NCI-H345 (cell line): ENCODE measurements around the gene MRPL53.

Experiments
- DNase-seq: peaks from one replicate; lab custom pipeline; 2025; lab: John Stamatoyannopoulos, UW

MRPL53 gene

DNA sequence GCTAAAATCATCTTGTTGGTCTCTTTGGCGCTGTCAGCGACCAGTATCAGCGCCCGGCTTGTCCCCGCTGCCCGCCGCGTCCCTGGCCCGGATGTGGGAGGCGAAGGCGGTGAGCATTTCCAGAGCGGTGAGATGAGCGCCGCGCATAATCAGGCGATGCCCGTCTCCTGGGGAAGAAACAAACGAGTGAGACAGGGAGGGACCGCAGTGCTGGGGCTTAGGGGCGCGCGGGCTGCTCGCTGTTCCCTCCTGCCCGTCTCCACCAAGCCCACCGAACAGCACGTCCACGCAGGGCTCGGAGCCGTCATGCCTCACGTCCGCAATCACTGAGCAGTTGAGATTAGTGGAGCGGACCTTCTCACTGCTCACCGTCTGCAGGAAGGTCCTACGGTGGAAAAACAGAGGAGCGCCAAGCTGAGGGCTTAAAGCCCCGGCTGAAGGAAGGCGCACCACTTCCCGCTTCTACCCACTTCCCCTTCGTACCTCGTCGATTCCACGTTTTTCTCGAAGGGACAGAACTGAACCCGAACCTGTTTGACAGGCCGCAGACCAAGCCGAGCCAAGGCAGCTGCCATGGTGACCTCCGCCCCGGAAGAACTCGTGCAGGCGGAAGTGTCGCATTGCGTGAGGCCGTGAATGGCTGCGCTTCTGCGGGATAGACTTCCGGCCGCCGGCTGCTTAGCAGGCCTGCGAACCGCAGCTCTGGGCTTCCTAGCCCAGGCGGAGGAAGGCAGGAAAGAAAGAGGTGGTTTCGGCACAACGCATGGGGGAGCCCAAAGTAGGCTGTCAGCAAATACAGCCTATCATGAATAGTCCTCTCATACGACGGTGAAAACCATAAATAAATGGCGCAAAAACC, at the start of gene MRPL53:
MRPL53 (minus strand) TSS at position 595 of the 859 bp plus-strand sequence; CDS start at position 575, 20 bp downstream.
- DNase-seq: peak; percentile 94

DNA sequence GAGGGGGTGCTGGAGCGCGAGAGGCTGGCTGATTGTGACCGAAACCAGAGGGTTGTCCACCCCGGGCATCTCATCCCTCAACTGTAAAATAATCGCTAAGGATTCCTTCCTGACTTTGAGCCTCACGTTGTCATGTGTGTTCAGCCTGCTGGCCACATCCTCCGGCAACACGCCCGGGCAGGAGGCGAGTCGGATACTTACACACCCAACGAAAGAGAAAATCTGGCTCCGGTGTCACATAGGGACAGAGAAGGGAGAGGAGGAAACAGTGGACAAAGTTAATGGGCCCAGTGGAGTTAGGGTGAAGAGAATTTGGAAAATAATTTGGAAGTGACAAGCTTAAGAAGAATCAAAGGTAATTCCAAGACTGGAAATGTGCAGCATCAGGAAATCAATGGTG, 44.2 kb upstream of the MRPL53 start:
- no peak for DNase-seq

DNA sequence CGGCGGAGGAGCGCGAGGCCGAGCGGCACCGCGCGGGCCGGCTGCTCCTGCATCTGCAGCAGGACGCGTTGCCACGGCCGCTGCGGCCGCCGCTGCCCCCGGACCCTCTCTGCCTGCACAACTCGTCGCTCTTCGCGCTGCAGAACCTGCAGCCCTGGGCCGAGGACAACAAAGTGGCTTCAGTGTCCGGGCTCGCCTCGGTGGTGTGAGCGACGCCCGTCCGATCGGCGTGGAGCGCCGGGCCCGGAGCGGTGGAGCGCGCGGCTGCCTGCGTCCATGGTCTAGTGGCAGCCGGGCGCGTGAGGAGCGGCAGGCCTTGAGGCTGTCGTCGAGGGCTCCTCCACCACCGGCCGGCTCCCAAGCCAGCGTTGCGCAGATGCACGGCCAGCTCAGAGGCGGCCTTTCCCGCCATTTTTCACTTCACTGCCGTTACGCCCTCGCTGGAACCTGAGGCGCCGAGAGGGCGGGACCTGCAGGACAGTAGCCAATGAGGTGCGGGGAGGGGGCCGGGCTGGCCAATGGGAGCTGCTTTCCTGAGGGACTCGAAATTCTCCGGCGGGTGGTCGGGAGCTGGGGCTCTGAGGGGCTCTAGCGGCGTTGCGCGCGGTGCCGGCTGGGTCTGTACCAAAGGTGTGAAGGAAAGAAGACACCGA, 43.6 kb upstream of the MRPL53 start:
- no peak for DNase-seq

DNA sequence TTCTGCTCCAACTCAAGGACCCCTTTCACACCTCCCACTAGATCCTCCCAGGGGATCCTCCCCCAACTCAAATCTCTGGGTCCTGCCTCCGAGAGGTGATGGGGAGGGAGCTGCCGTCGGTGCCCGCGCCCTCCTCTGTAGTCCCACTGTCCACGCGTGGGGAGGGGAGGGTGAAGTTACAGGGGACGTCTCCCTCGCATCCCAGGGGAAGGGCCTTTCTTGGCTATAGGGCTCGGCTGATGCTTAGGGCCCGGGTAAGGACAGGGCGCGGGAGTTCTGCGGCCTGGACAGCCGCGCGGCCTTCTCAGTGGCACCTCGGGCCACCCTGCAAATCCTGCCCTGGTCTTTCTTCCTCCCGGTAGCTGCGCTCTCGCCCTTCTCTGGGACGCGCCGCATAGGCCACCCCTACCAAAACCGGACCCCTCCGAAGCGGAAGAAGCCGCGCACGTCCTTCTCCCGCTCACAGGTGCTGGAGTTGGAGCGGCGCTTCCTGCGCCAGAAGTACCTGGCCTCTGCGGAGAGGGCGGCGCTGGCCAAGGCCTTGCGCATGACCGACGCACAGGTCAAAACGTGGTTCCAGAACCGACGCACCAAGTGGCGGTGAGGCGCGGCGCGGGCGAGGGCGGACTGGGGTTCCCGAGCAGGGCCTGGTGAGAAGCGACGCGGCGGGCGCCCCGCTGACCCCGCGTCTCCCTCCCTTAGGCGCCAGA, 42.9 kb upstream of the MRPL53 start:
- no peak for DNase-seq

DNA sequence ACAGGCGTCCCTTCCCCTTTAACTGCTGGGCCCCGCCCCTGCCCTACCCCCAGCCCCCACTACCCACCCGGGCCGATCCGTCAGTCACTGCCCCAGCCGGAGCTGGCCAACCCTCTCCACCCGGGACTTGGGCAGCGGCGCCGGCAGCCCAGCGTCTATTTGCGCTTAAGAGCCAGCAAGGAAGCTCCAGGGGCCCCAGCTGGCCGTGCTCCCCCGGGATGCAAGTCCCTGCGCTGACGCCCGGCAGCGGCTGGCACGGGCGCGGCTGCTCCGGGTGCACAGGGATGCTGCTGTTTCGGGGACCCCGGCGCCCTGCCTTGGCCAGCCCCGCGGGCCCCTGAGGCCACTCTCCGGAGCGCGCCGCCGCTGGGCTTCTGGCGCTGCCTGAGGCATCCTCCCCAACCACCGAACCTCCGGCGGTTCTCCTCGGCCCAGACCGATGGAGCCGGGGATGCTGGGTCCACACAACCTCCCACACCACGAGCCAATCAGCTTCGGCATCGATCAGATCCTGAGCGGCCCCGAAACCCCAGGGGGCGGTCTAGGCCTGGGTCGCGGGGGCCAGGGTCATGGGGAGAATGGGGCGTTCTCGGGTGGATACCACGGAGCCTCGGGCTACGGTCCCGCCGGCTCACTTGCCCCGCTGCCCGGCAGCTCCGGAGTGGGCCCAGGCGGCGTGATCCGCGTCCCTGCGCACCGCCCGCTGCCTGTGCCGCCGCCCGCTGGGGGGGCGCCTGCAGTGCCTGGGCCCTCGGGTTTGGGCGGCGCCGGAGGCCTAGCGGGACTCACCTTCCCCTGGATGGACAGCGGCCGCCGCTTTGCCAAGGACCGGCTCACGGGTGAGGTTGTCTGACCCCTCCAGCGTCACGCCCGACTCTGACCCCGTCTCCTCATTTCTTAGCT, 42.1 kb upstream of the MRPL53 start, which contains the start of gene TLX2:
TLX2 (plus strand) TSS at position 83 of the 903 bp plus-strand sequence; CDS start at position 440, 357 bp downstream.
- DNase-seq: peak; percentile 12

DNA sequence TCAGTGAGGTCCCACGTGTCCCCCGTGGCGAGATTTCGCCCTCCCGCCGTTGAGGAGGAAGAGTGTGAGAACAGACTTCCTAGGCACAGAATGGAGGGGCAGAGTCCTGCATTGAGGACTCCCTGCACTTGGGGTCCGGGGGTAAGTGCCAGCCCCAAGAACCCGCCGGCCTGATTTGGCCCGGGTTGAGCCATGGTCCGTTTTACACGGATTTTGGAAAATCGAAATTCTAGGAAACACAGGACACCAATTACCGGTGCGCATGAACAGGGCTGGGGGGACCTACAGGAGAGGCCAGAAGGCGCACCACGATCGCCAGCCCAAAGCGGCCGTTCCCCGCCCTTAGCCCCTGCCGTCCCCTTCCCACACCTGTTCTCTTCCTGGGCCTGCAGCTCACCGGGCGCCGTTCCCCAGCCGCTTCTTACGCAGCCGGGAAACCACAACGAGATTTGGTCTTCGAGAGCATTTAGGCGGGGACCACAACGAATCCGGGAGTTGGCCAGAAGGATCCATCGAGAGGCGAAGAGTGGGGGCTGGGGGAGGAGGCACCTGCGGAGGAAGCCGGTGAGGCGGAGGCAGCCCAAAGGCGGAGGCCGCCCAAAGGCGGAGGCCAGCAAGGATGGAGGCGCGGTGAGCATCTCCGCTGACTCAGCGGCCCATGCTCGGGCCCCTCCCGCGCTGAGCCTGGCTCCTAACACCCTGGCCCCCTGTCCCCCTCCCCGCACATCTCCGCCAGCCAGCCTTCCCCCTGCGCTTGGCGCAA, 41.3 kb upstream of the MRPL53 start:
- no peak for DNase-seq

DNA sequence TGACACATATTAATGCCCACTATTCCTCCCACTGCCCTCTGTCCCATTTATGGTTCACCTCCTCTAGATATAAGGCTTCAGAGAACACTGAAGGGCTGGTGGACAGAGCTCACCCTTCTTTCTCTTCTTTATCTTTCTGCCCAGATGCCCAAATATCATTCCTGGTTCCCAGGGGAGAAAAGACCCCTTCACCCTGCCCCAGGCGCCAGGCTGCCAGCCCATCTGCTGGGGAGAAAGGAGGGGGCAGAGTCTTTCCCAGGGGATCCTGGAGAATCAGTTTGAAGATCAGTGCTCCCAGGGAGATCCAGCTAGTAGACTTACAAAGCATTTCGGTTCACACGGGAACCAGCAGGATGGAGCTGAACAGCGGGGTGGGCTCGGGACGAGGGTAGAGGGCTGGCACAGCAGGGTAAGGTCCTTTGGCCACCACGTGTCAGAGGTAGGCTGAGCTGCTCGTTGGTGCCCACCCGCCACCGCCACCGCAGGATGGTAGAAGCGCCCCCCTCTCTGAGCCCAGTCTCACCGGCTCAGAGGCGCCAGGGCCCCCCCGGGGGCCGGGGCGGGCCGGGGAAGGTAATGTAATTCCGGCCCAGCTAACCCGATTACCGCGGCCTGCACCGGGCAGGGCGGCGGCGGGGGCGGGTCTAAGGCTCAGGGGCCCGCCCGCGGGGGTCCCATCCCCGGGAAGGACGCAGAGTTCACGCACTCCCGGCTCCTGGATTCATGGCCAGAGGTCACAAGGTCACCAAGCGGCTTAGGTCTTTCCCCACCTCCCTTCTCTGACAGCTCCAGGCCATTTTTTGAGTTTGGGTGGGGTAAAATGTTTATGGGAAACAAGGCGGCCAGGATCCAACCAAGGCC, 40.5 kb upstream of the MRPL53 start:
- DNase-seq: no peak

DNA sequence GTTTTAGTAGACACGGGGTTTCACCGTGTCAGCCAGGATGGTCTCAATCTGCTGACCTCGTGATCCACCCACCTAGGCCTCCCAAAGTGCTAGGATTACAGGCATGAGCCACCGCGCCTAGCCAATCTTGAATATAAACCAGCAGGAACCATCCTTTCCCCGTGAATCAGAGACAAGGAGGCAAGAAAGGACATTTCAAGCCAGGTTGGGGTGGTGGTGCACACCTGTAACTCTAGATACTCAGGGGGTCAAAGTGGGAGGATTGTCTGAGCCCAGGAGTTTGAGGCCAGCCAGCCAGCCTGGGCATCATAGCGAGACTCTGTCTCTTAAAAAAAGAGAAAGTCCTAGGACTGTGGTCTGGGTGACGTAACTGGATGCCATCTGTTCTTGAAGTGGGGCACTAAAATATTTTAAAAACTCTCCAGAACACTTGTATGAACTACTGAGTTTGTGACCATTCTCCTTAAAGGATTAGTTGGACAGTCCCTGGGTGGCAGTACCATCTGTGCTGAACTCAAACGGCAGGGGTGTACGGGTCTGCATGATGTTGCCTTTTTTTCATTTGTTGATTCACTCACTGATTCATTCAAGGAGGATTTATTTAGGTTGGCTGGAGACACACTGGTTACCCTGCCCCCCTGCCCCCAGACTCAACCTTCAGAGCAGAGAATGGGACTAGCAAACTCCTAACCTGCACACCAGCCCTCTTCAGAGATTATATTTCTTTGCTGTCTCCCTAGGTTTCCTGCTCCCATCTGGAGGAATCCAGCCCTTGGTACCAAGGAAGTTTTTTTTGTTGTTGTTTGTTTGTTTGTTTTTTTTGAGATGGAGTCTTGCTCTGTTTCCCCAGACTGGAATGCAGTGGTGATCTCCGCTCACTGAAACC, 38.9 kb upstream of the MRPL53 start:
- DNase-seq: no peak

DNA sequence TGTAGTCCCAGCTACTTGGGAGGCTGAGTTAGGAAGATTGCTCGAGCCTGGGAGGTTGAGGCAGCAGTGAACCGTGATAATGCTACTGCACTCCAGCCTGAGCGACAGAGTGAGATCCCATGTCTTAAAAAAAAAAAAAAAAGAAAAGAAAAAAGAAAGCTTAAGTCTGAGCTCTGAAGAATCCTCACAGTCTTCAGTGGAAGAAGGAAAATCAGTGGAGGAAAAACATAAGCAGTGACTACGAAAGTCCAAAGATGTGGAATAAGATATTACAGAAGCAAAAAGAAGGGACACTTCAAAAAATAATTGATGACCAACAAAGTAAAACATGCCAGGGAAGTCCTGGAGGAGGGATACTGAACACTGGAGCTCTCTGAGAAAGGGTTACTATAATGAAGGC, 37.8 kb upstream of the MRPL53 start:
- DNase-seq: no peak

DNA sequence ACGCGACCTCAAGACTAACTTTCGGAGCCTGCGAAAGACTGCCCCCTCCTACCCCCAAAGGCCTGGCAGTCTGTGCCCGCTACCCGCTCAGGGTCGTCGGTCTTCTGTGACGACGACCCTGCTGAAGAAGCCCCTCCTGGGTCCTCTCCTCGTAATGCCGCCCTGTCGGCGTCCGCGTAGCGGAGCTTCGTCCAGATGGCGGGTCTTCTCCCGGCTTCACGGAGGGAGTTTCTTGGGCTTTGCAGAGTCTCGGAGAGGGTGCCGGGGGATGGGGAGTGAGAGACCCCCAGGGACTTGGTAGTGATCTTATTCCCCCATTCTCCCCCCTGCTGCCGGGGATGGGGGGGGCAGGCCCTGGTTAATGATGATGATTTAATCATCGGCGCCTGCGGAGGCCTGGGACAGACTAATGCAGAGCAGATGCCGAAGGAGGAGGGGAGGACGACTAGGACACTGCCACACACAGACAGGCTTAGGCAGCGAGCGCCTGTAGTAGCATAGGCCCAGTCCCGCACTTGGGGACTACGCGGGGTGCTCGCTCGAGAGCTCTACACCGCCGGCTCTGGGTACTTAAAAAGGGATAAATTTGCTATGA, 35.5 kb upstream of the MRPL53 start:
- DNase-seq: peak; percentile 21

DNA sequence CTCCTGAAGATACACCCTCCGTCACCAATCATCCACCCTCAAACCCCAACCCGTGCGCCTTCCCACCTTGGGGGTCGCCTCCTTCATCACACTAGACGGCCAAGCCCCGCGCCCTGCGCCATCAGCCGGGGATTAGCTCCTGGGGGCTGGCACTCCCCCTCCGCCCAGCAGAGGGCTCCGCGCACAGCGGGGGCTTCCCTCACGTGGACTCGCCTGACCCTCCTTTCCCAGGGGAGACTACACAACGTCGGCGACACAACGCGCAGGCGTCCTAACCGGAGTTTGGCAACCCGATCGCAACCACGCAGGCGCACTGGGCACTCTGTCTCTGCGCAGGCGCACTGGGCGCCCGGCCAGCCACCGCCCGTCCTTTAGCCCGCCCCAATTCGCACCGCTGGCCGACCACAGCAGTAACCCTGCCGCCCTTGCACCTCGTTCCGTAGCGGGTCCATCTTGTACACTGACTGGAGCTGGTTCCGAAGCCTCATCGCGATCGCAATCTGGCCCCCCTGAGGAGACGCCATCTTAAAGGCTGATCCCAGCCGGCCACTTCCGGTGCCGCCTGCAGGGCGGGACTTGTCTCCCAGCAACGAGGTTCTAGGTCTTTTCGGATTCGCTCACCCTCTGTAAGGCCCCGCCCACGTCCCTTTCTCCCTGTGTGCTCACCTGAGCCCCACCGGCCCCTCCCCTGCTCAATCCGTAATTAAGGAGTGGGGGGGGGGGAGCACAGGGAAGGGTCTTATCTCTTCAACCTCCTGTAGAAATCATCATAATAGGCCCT, 34.9 kb upstream of the MRPL53 start, which contains the start of gene PCGF1:
PCGF1 (minus strand) TSS at position 551 of the 781 bp plus-strand sequence; CDS start at position 524, 27 bp downstream.
- peak; percentile 99 for DNase-seq

DNA sequence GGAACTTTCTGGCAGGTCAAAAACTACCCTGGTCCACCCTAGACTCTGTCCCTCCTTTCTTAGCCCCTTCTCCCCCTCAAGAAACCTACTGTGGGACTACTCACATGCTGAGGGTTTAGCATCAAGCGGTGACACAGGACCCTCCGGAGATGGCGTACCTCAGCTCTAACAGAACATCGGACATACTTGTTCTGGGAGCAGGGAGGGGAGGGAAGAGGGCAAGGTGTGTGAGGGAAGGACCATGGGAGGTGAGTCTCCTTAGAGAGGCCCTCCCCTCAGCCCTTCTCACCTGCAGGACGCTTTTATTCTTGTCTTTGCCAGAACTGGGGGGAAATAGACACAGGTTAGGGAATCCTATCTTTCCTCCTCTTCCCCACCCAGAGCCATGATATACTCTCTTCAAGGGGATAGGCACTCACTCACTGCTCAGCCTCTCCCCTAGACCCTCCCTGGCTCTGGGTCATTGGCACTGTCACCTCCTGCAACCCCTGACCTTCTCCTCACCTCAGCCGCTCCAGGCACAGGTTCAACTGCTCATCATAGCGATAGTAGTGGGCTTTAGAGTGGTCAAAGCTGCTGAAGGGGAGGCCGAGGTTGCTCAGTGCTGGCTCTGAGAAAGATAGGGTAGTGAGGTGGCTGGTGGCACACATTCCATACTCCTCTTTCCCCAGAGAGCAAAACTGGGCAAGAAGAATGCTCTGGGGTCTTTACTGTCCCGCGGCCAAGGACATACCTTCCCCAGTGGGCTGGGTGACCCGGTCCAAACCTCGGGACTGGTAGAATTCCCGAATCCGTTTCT, 33.2 kb upstream of the MRPL53 start:
- DNase-seq: no peak

DNA sequence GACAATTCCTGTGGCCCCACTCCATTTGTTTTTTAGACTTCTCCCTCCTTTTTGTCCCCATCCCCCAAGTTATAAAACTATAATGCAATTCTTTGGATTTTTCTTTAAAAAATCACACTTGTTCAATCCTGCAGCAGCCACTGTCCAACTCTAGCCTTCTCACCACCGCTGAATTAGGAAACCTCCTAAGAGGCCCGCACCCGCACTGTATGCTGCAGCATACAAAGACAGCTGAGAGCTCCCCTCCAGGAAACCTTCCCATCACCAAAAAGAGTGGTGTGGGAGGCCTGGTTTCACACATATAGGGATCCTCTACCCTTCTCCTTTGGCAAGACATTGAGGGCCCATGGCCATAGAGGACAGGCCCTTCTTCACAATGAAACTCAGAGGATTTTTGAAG, 32.1 kb upstream of the MRPL53 start:
- DNase-seq: no peak

DNA sequence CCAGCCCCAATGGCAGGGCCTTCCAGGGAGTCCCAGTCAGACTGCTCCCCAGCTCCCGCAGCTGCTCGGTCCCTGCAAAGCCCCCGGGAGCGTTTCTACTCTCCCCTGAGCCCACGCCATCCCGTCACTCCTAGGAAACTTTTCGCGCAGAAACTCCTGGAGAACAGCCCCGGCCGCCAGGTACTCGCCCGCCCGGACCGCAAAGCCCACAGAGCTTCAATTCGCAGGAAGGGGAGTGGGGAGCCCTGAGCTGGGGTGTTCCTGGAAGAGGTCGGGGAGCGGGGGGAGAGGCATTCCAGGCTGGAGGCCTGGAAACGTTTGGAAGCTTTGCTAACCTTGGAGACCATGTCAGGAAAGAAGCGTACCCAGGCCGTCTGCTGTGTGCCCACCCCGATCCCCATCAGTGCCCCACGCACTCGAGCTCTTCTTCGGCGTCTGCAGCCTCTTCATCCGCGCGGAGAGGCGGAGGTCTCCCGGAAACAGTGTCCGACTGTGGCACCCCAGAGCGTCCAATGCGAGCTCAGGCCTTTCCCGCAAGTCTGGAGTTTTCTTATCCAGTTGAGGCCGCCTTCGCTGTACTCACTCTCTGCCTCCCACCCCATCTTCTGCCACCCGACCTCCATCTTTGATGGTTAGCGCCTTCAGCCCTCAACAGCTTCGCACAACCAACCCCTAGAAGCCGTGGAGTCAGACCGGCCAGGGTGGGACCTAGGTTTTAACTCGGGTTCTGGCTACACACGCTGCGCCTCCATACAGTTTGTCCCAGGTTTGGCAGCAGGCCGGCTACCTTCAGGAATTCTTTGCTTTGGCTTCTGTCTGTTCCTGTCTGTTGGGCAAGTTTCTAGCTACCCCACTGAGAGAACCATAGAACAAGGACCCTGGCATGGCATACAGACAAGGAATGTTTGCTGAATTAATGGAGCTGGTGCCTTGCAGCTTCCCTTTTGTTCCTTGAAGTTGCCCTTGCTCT, 31.3 kb upstream of the MRPL53 start:
- DNase-seq: no peak

DNA sequence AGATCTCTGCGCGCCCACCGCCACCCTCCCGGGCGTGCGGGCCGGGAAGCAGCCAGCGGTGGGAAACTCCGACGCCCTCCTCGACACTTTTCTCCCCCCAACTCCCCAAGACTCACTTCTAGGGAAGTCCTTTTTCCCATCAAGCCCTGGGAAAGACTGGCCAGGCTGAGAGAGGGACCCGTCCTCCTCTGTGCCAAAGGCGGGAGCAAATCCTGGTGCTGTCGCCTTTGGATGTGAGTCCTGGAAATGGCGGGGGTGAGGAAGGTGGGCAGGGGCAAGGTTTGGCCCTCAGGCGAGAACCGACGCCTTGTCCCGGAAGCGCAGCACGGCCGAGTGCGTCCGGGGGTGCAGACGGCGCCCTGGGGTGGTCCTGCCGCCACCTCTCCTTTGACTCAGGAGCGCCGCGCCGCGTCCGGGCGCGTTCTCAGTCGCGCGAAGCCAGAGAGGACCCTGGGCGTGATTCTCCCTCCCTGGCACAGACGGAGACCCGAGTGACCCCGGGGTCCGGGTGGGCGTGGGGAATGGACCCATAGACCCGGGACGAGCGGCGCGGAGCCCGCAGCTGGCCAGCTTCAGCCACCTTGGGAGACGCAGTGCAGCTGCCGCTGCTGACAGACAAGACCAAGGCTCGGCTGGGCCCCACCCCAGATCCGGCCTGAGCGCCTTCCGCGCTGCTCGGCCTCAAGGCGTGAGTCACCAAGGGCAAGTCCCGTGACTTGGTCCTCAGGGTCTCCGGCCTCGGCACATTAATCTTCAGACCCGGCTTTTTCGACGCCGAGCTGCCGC, 30.4 kb upstream of the MRPL53 start:
- peak; percentile 7 for DNase-seq
